ENCODE data around the gene SNAPC4.

The SNAPC4 gene

DNA sequence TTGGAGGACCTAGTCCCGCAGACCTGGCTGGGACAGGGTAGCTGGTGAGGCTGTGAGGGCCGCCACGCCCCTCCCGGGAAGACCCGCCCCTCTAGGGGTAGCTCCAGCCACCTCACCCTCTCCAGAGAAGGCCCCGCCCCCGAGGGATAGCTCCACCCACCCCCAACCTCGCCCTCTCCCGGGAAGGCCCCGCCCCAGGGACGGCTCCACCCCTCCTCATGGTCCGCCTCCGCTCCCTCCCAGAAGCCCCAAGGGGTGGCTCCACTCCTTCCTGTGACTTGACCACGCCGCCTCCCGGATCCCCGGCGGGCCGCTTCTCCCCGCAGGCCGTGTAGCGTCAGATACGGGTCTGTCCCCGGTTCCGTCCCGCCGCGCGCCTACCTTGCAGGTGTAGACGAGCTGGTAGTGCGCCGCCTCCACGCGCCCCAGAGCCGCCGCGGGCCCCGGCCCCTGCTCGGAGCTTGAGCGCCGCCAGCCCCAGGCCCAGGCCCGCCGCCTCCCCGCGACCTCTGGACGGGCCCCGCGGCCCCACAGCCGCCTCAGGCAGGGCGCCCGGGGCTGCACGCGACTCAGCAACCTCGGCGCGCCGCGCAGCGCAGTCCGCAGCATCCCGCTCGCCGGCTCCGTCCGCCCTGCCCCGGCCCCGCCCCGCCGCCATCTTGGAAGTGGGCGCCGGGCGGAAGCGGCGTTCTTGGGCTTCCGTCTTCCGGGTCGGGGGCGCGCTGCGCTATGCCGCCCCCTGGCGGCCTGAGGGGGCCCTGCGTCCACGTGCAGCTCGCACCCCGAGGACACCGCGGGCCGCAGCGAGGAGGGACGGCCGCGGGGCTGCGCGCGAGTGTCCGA is 36.6 kb downstream of the SNAPC4 start, which contains the start of gene DNLZ:
TSS of gene DNLZ (minus strand) at position 639 of the 843 bp plus-strand sequence. CDS start at position 609, 30 bp downstream.
- Mint-ChIP-seq H3K27me3 (ENCODE audit: low read depth, poor library complexity) (no peaks in the 10 kb centered on the region), H3K4me3 (peak within 1 kb of the TSS; percentile 82), H3K9me3 (no peaks in the 10 kb centered on the region), H3K27ac (peak within 1 kb of the TSS; percentile 64), H3K4me1 (peaks cover 17% of the 10 kb centered on the region), H3K36me3 (ENCODE audit: low read depth) (no peaks in the 10 kb centered on the region)
- TF ChIP-seq, protein P1, sequence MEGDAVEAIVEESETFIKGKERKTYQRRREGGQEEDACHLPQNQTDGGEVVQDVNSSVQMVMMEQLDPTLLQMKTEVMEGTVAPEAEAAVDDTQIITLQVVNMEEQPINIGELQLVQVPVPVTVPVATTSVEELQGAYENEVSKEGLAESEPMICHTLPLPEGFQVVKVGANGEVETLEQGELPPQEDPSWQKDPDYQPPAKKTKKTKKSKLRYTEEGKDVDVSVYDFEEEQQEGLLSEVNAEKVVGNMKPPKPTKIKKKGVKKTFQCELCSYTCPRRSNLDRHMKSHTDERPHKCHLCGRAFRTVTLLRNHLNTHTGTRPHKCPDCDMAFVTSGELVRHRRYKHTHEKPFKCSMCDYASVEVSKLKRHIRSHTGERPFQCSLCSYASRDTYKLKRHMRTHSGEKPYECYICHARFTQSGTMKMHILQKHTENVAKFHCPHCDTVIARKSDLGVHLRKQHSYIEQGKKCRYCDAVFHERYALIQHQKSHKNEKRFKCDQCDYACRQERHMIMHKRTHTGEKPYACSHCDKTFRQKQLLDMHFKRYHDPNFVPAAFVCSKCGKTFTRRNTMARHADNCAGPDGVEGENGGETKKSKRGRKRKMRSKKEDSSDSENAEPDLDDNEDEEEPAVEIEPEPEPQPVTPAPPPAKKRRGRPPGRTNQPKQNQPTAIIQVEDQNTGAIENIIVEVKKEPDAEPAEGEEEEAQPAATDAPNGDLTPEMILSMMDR (IDR thresholded peaks at IDR 0.05), result peak; percentile 95
- DNase-seq, result peak; percentile 98

DNA sequence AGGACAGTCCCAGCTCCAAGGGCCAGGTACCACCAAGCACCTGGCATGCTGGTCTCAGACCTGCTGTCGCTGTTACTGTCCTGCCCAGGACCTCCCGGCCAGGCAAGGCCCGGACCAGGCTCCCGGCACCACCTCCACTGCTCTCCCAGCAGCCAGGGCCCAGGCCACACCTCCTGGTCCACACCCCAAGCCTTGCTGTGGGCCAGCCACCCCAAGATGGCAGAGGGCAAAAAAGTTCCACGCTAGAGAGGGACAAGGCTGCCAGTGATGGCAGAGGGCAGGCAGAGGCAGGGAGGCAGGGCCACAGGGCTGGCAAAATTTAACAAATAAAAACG is 37.6 kb downstream of the SNAPC4 start:
- H3K36me3 Mint-ChIP-seq (ENCODE audit: low read depth), result no peaks in the 10 kb centered on the region
- TF ChIP-seq, protein P1 (IDR thresholded peaks at IDR 0.05), result no peak
- no peak for DNase-seq
- H3K27ac Mint-ChIP-seq, result no peak overlapping the region
- peaks cover 10% of the 10 kb centered on the region for H3K4me1 Mint-ChIP-seq
- H3K4me3 Mint-ChIP-seq, result no peak overlapping the region
- no peaks in the 10 kb centered on the region for H3K9me3 Mint-ChIP-seq
- H3K27me3 Mint-ChIP-seq (ENCODE audit: low read depth, poor library complexity), result no peaks in the 10 kb centered on the region

GRCh38 chr9:136361754-136362449 is 38.1 kb downstream of the SNAPC4 start:
- Mint-ChIP-seq H3K4me1 (peaks cover 10% of the 10 kb centered on the region), H3K4me3 (no peak overlapping the region), H3K27me3 (ENCODE audit: low read depth, poor library complexity) (no peaks in the 10 kb centered on the region), H3K27ac (no peak overlapping the region), H3K36me3 (ENCODE audit: low read depth) (no peaks in the 10 kb centered on the region), H3K9me3 (no peaks in the 10 kb centered on the region)
- no peak for DNase-seq
- TF ChIP-seq, protein P1 (IDR thresholded peaks at IDR 0.05), result no peak

- H3K36me3 Mint-ChIP-seq (ENCODE audit: low read depth), result no peaks in the 10 kb centered on the region
- H3K4me1 Mint-ChIP-seq, result peaks cover 10% of the 10 kb centered on the region
- TF ChIP-seq, protein P1 (IDR thresholded peaks at IDR 0.05), result no peak
- H3K27me3 Mint-ChIP-seq (ENCODE audit: low read depth, poor library complexity), result no peaks in the 10 kb centered on the region
- no peak overlapping the region for H3K27ac Mint-ChIP-seq
- no peaks in the 10 kb centered on the region for H3K9me3 Mint-ChIP-seq
- no peak overlapping the region for H3K4me3 Mint-ChIP-seq
- DNase-seq, result no peak
Observed at GRCh38 chr9:136361047-136361753, 38.8 kb downstream of the SNAPC4 start.

DNA sequence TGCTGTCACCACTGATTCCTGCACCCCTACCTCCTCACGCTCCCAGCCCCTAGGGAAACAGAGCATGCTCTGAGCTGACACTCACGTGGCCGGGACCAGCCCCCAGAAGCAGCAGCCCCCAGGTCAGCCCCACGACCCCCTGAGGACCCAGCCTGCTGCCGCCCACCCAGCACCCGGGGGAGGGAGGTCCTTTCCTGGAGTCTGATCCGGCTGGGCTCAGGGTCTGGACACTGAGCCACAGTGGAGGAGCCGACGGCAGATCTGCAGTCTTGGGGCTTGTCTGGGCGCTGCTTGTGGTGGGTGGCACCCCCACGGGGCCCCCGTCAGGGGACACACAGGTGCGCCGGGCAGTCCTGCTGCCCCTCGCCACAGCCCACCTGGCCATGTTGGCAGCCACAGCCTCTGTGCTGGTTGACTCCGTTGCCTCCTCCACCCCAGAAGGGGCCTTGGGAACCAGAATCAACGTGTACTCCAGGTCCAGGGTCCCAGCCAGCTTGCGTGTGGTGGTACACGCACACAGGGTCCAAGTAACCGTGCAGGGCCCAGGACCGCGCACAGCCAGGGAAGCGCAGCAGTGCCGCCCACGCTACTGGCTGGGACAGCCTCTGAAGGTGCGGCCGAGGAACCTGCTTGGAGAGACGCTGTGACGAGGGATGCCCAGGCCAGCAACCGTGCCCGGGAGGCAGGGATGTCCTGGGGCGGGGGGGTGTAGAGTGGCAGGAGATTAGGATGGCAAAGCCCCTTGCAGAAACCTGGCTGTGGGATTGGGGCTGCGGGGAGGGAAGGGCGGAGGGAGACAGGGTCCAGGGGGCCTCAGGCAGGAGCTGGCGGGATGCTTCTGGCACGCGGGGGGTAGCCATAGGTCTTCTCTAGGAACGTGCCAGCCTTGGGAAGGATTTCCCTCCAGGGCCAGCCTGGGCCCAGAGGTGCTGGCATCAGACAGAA is 39.9 kb downstream of the SNAPC4 start:
- Mint-ChIP-seq H3K4me3 (no peak overlapping the region), H3K9me3 (no peaks in the 10 kb centered on the region), H3K4me1 (peaks cover 10% of the 10 kb centered on the region), H3K27ac (no peak overlapping the region), H3K27me3 (ENCODE audit: low read depth, poor library complexity) (no peaks in the 10 kb centered on the region), H3K36me3 (ENCODE audit: low read depth) (no peaks in the 10 kb centered on the region)
- DNase-seq, result no peak
- TF ChIP-seq, protein P1 (IDR thresholded peaks at IDR 0.05), result no peak
